ENCODE results near the gene ZMIZ1.

The ZMIZ1 gene

DNA sequence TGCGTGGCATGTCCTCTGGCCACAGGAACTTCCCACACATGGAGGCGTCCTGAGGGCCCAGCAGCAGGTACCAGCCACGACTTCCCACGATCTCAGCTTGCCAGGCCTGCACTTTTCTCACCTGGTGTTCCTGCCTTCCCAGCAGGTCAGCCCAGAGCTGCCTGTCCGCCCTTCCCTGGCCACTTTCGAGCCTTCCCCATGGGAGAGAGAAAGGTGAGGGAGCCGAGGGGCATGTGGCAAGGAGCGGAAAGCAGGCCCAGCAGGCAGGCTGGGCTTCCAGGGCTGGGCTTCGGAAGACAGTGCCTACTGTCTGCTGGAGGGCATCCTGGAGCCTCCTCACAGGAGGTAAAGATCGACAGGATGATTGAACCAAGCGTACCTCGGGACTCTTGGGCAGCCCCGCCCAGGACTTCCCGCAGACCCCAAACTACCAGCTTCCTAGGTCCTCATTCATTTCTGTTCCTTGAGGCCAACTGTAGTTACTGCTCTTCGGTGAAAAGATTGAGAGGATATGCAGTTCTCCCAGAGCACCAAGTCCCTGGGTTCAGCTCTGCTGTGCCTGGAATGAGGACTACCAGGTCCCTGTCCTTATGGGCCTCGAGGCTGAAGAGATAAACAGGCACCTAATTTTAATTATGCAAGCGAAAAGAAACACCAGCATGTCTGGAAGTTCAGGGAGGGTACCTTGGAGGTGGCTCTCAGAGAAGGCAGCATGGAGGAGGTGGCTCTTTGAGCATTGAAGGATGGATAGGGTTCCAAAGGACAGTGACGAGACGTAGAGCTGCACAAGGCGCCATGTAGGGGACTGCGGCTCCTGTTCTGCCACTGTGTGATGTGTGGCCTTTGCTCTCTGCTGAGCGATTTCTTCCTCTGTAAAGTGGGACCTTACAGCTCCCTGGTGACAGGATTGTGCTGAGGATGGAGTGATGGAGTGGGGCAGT is 87.8 kb downstream of the ZMIZ1 start:
- DNase-seq (ENCODE audit: low read depth): no peak

DNA sequence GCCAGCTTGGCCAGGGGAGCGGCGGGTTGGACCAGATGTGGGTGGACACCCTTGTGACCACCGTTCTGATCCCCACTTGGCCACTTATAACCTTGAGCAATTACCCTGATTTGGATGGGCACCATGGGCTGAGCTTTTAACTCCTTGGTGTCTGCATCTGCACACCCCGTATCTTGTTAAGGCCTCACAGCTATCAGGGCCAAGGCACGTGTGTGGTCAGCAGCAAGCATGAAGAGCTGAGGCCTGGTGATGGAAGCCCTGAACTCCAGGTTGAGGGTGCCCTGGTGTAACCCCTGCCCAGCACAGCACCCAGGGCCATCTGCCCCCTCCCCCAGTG is 89.2 kb downstream of the ZMIZ1 start:
- DNase-seq (ENCODE audit: low read depth): no peak

GRCh38 chr10:79158402-79159097 is 89.8 kb downstream of the ZMIZ1 start:
- no peak for DNase-seq (ENCODE audit: low read depth)

GRCh38 chr10:79159141-79159651 is 90.4 kb downstream of the ZMIZ1 start:
- DNase-seq (ENCODE audit: low read depth): no peak

GRCh38 chr10:79159785-79160184 is 91.0 kb downstream of the ZMIZ1 start:
- DNase-seq (ENCODE audit: low read depth): no peak

GRCh38 chr10:79160191-79160590 is 91.4 kb downstream of the ZMIZ1 start:
- no peak for DNase-seq (ENCODE audit: low read depth)

- DNase-seq (ENCODE audit: low read depth): no peak
Observed at GRCh38 chr10:79161557-79161956, 92.8 kb downstream of the ZMIZ1 start.

DNA sequence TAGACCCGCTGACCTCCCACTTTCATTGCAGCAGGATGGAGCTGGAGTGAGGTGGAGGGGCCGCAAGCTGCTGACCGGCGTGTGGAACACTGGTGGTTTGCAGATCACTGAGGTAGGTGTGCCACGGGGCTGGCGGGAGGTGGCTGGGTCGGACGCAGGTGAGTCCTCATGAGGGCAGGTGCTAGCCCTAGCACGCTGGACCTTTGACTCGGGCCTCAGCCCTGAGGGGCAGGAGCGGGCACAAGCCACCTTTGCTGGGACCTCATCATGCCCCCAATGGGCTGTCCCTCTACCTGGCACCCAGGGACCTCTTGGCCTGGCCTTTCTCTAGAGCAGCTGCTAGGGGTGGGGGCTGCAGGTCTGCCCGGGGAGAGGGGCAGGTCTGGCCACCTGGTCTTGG is 93.3 kb downstream of the ZMIZ1 start:
- DNase-seq (ENCODE audit: low read depth): no peak

DNA sequence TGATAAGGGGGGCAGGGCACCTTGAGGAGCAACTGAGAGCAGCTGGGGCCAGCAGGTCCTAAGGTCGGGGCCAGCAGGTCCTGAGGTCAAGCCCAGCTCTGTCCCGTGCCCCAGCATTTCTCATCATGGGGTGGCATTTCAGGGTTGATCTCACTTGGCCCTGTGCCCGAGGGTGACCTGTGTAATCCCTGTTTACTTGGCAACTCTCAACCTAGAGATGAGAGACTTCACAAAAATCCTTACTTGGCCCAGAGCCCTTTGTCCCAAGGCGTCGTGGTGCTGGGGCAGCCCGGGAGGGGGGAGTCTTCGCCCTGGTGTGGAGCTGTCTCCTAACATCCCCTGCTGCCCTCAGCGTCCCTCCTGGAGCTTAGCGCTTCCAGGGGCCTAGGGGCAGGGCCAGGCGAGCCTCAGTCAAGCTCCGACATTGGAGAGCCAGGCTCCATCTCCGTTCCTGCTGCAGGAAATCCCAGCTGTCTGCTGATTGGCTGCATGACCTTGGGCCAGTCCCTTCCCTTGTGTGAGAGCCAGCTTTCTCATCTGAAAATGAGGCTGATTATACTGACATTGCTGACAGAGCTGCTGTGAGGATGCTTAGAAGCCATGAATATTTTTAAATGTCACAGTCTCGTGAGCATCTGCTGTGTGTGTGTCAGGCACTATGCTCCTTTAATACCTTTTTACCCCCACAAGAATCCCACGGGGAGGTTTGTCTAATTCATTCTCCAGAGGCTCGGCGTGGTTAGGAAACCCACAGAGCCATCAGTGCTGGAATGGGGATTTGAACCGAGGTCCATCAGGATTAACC is 94.3 kb downstream of the ZMIZ1 start:
- DNase-seq (ENCODE audit: low read depth): no peak

DNA sequence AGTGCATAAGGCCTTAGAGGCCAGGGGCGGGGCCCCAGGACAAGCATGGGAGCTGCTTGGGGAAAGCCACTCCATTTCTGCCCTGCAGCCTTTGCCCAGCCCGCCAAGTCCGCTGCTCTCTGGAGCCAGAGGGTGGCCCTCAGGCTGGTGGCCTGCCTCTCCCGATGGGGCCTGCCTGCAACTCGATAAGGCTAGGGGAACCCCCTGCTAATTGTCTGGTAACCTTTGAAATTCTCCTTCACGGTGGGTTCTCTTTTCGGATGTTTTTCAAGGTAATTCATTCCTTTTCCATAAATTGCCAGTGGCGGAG is 94.9 kb downstream of the ZMIZ1 start:
- no peak for DNase-seq (ENCODE audit: low read depth)

DNA sequence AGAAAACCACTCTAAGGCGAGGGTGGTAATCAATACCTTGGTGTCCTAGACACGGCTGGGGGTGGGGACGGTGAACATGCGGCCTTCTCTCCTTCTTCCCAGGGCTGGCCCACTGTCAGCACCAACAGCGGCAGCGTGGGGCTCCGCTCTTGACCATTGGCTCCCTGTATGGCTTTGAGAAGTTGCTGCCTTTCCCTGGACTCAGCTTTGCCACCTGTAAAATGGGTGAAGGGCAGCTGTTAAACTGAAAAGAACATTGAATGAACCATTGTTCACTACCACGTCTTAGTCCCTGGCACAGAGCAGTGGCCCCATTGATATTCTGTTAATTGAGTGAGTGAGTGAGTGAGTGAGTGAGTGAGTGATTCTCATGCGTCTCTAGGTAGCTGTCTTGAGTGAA is 95.3 kb downstream of the ZMIZ1 start:
- no peak for DNase-seq (ENCODE audit: low read depth)

- no peak for DNase-seq (ENCODE audit: low read depth)
Observed at GRCh38 chr10:79165070-79165778, 96.5 kb downstream of the ZMIZ1 start.

DNA sequence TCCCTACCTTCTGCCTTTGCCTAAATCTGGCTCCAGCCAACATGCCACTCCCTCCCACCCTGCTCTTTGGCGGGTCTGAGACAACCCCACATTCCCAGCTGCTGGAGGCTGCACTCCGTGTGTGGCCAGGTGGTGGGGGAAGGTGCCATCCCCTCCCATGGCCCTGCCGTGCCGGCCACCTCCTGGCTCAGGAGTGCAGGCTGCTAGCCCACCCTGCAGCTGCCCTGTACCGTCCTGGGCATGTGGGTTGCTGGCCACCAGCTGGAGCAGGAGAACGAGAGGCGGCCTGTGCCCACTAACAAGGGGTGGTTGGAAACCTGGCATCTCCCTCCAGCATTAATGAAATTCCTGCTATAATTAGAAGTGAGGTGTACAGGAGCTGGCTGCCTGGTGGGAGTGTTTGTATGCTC is 97.6 kb downstream of the ZMIZ1 start:
- no peak for DNase-seq (ENCODE audit: low read depth)

- DNase-seq (ENCODE audit: low read depth): no peak
Observed at GRCh38 chr10:79166741-79167140, 98.0 kb downstream of the ZMIZ1 start.

DNA sequence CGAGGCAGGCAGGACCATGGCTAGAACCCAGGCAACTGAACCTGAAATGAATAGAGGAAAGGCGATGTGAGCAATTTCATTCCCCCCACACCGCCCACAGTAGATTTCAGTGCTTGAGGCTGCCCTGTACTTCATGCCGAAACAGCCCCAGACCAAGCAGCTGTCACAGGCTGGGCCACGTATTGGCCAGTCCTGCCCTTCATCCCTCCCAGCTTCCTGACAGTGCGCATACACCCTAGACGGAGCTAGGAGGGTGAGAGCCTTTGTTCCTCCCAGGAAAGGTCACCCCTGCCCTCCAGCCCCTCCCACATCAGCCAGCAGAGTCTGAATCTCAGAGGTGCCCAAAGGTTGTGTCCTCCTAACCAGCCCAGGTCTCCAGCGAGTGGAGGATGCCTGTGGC is 98.8 kb downstream of the ZMIZ1 start:
- no peak for DNase-seq (ENCODE audit: low read depth)

GRCh38 chr10:79168210-79168609 is 99.4 kb downstream of the ZMIZ1 start:
- no peak for DNase-seq (ENCODE audit: low read depth)

GRCh38 chr10:79170226-79170752 is 101.5 kb downstream of the ZMIZ1 start:
- no peak for DNase-seq (ENCODE audit: low read depth)

DNA sequence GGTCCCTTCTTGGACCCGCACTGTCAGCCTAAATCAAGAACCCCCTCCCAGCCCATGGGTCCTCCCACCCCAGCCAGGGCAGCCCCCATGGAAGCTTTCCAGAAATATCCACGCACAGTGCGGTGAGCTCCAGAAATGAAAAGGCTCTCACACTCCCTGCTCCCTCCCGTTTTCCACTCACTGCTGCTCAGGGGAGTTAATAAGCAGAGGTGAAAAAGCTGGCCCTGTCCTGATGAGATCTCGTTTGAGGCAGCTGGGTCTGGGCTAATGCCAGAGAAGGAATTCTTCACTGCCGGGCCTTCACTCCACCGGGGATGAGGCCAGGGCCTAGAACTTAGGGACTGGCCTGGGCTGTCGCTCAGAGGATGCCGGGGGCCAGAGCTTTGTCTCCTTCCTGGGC is 102.2 kb downstream of the ZMIZ1 start:
- no peak for DNase-seq (ENCODE audit: low read depth)

DNA sequence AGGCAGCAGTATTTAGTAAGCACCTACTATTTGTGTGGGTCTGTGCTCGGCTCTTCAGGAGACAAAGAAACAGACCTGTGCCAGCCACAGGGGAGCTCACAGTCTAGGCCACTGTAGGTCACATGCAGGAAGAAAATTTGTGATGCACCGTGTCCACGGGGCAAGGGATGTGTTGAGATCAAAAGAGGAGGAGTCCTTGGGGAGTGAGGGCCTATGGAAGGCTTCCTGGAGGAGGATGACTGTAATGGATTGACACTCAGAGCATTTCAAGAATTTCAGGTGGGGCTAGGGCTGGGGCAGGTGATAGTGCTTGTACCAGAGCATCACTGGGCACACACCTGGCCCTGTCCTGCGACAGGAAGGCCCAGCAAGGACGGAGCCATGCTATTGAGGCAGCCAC is 102.7 kb downstream of the ZMIZ1 start:
- DNase-seq (ENCODE audit: low read depth): no peak

DNA sequence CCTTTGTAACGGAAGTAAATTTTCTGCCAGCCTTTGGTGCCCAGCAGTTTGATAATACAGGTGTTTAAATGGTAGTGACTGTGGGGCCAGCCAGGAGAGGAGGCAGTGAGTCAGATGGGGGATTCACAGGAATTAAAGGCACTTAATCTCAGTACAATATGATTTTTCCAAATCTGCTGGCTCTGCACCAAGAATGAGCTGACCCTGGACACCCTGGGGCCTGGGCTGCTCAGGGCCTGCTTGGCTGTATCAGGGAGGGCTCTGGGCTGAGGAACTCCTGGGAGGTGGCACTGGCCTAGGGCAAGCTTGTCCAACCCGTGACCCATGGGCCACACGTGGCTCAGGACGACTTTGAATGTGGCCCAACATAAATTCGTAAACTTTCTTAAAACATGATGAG is 104.1 kb downstream of the ZMIZ1 start:
- no peak for DNase-seq (ENCODE audit: low read depth)

DNA sequence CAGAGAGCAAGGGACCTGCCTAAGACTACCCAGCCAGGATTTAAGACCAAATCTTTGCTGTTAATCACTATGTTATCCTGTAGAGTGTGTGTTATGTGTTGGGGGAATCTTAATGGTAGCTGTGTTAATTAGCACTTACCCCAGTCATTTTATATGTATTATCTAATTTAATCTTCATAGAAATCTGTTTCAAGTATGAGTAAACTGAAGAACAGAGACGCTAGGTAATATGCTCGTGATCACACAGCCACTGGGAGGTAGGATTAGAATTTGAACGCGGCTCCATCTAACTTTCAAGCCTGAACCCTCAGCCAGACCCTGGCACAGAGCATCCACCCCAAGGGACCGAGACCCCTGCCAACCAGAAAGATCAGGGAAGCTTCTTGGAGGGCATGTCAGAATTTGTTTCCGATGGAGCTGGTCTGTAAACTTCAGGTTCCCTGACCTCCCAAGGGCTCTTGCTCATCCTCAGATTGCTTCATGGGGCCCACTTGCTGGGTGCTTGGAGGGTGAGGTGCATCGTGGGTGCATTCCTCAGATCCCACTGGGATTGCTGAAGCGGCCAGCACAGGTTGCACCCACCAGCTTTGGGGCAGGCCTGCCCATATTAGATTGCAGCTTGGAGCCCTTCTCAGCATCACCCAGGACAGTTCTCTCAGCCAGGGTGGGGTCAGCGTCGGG is 105.0 kb downstream of the ZMIZ1 start:
- no peak for DNase-seq (ENCODE audit: low read depth)

Data from activated T-helper 1 cell treated with Interleukin-2 at 50 U/mL for 16 hours (primary cell).